ENCODE measurements around the gene LETM1. TPM values are rescaled to one million over a fixed set of nuclear protein-coding genes. Genes with fewer than 3 reads are reported as not detected.

Gene LETM1
- total RNA-seq, 1 donor from 2014 or later: 64.3 TPM

DNA sequence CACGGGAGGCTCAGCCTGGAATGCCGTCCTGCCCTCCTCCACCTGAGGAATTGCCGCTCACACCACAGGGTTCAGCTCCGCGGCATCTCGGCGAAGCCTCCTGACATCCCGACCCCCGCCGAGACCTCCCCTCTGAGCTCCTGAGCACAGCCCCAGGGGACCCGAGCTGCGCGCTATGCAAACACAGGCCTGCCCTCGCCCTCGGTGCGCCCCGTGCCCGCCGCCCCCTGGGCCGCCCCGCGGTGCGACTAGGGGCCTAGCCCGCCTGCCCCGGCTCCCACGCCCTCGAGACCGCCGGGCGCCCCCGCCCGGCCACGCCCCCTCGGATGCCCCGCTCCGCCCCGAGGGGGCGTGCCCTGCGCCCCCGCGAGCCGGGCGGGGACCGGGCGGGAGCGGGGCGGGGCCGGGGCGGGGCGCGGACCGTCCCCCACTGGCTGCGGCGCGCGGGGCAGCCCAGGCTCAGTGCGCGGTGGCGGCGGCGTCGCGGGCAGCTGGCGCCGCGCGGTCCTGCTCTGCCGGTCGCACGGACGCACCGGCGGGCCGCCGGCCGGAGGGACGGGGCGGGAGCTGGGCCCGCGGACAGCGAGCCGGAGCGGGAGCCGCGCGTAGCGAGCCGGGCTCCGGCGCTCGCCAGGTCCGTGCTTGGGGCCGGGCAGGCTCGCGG, 63.0 kb downstream of the LETM1 start, which contains the start of gene FGFR3:
FGFR3 (plus strand) TSS at position 462 of the 664 bp plus-strand sequence. CDS start 642 bp downstream, outside the sequence.
- Mint-ChIP-seq H3K36me3 (no peaks in the 10 kb centered on the region), H3K27ac (peak within 1 kb of the TSS; percentile 56), H3K9me3 (no peaks in the 10 kb centered on the region), H3K4me3 (peak within 1 kb of the TSS; percentile 79), H3K4me1 (ENCODE audit: unreplicated experiment) (peaks cover 4% of the 10 kb centered on the region), H3K27me3 (peaks cover 9% of the 10 kb centered on the region)
- TF ChIP-seq, protein P1, sequence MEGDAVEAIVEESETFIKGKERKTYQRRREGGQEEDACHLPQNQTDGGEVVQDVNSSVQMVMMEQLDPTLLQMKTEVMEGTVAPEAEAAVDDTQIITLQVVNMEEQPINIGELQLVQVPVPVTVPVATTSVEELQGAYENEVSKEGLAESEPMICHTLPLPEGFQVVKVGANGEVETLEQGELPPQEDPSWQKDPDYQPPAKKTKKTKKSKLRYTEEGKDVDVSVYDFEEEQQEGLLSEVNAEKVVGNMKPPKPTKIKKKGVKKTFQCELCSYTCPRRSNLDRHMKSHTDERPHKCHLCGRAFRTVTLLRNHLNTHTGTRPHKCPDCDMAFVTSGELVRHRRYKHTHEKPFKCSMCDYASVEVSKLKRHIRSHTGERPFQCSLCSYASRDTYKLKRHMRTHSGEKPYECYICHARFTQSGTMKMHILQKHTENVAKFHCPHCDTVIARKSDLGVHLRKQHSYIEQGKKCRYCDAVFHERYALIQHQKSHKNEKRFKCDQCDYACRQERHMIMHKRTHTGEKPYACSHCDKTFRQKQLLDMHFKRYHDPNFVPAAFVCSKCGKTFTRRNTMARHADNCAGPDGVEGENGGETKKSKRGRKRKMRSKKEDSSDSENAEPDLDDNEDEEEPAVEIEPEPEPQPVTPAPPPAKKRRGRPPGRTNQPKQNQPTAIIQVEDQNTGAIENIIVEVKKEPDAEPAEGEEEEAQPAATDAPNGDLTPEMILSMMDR (conservative IDR thresholded peaks at IDR 0.05): no peak
- no peak for DNase-seq (ENCODE audit: extremely low spot score, unreplicated experiment)

DNA sequence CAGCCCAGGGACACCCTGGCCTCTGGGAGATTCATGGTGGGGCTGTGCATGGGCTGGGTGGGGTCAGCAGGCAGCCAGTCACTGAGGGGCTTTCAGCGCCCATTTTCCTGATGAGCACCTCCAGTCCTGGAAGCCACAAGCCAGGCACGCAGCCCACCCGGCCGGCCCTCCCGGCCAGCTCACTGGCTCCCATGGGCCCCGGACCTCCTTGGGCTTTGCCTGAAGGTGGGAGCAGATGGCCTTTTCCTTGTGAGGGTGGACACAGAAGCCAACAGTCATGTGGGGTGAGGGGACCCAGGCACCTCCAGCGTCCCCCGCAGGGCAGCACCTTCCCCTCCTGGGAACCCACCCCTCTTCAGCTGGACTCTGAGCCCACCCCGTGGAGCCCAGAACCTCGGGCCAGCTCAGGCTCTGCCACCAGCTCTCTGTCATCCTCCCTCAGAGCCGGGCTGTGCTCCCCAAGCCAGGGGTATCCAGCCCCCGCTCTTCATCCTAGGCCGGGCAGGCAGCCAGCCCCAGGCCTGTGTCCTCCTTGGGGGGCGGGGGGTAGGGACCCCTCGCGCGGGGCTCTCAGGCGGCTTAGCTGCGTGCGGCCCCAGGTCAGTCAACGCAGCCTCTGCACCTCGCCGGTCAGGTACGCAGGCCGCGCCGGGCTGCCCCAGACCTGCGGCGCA, 63.7 kb downstream of the LETM1 start:
- TF ChIP-seq, protein P1 (conservative IDR thresholded peaks at IDR 0.05): no peak
- no peaks in the 10 kb centered on the region for H3K36me3 Mint-ChIP-seq
- H3K9me3 Mint-ChIP-seq: no peaks in the 10 kb centered on the region
- peaks cover 4% of the 10 kb centered on the region for H3K4me1 Mint-ChIP-seq (ENCODE audit: unreplicated experiment)
- H3K4me3 Mint-ChIP-seq: peak overlapping the region; percentile 74
- no peak for DNase-seq (ENCODE audit: extremely low spot score, unreplicated experiment)
- peak overlapping the region; percentile 56 for H3K27ac Mint-ChIP-seq
- H3K27me3 Mint-ChIP-seq: peaks cover 9% of the 10 kb centered on the region

DNA sequence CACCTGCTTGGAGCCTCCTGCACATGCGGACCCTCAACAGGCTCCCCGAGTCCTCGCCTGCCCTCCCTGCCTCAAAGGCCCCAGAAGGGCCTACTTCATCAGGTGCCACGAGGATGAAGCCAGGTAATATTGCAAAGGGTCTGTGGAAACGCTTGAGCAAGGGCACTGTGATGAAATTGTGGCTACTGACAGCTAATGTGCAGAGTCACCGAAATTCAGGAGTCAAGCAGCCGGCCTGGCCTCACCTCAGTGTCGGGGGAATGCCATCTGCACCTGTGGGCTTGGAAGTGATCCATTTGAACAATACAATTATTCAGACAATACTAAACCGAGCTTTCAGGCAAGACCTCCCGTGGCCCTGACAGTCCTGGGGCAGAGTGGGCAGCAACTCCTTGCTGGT, 66.0 kb downstream of the LETM1 start:
- H3K4me3 Mint-ChIP-seq: no peak overlapping the region
- peaks cover 9% of the 10 kb centered on the region for H3K27me3 Mint-ChIP-seq
- no peak for DNase-seq (ENCODE audit: extremely low spot score, unreplicated experiment)
- H3K4me1 Mint-ChIP-seq (ENCODE audit: unreplicated experiment): peaks cover 4% of the 10 kb centered on the region
- H3K9me3 Mint-ChIP-seq: no peaks in the 10 kb centered on the region
- peak overlapping the region; percentile 16 for H3K27ac Mint-ChIP-seq
- TF ChIP-seq, protein P1 (conservative IDR thresholded peaks at IDR 0.05): no peak
- H3K36me3 Mint-ChIP-seq: no peaks in the 10 kb centered on the region

DNA sequence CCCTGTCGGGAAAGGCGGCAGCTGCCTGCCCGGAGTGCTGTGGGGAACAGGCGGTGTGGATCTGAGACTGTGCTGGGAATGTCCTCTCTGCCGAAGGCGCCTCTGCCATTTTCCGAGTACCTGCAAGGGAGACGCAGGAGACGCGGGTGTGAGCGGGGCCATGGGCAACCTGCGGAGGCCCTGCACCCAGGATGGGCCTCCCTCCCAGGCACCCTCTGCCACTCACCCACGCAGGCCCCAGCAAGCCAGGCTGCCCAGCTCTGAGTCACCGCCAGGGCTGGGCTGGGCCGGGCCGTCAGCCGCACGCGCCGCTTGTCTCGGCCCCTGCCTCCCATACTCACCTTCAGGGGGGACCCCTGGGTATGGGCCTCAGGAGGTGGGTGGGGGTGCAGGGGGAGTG, 66.4 kb downstream of the LETM1 start:
- TF ChIP-seq, protein P1 (conservative IDR thresholded peaks at IDR 0.05): no peak
- Mint-ChIP-seq H3K27me3 (peaks cover 9% of the 10 kb centered on the region), H3K4me3 (no peak overlapping the region), H3K9me3 (no peaks in the 10 kb centered on the region), H3K27ac (no peak overlapping the region), H3K36me3 (no peaks in the 10 kb centered on the region), H3K4me1 (ENCODE audit: unreplicated experiment) (peaks cover 4% of the 10 kb centered on the region)
- no peak for DNase-seq (ENCODE audit: extremely low spot score, unreplicated experiment)

DNA sequence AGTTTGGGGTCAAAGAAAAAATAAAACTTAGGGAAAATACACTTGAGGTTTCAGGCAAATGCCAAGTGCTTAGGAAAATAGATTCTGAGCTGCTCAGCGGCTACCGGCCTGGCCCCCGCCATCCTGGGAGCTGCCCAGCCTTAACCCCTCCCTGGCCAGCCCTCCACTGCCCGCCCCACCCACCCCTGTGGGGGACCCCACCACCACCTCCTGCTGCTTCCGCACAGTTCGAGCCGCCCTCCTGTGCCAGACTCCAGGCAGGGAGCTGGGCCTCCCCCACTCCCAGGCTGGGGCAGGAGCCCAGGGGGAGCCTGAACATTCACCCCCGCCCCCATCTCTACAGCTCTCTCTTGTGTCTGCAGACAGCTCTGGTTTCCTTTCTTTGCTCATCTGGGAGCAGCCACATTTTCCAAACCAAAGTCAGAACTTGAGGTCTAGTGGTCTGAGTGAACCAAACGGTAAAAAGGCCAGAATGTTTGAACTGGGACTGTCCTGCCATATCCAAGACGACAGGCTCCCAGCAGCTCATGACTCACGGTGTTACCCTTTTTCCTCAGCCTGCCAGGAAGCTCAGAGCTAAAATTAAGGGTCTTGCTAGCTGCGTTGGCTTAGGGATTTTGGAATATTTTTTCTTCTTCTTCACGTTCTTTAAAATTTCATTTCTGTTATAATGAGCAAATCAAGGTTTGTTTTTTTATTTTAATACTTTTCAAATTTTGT, 67.5 kb downstream of the LETM1 start:
- Mint-ChIP-seq H3K27ac (no peak overlapping the region), H3K4me3 (no peak overlapping the region), H3K36me3 (no peaks in the 10 kb centered on the region), H3K9me3 (no peaks in the 10 kb centered on the region), H3K4me1 (ENCODE audit: unreplicated experiment) (peaks cover 4% of the 10 kb centered on the region), H3K27me3 (peaks cover 9% of the 10 kb centered on the region)
- DNase-seq (ENCODE audit: extremely low spot score, unreplicated experiment): no peak
- TF ChIP-seq, protein P1 (conservative IDR thresholded peaks at IDR 0.05): no peak
